Measurements from ENCODE around the gene FEZ2. TPM values are rescaled to one million over a fixed set of nuclear protein-coding genes. Genes with fewer than 3 reads are reported as not detected.

FEZ2 gene
- total RNA-seq, 3 donors from 2014 or later: 48.5 to 63.8 (median 49.0) TPM

- Histone ChIP-seq H3K9me3 (no peaks in the 10 kb centered on the region), H3K27me3 (no peaks in the 10 kb centered on the region), H3K4me1 (no peaks in the 10 kb centered on the region), H3K27ac (peak overlapping the region in 1 of 2 donors; percentile 62), H3K4me3 (no peak overlapping the region), H3K36me3 (peaks cover 3% of the 10 kb centered on the region)
- no peak for DNase-seq (ENCODE audit: low spot score in 2 of 2)
- TF ChIP-seq POLR2AphosphoS5 (IDR thresholded peaks at IDR 0.05) (no peak), POLR2A (IDR thresholded peaks at IDR 0.05) (no peak), CTCF (IDR thresholded peaks at IDR 0.05) (no peak)
- intact Hi-C loops (cut with DNase I; ENCODE audit: low total_unique reads): no loop called here
Measured at GRCh38 chr2:36540986-36541754, 56.8 kb downstream of the FEZ2 start.

GRCh38 chr2:36539631-36540030 lies 58.3 kb downstream of the FEZ2 start:
- peaks cover 3% of the 10 kb centered on the region for H3K36me3 ChIP-seq
- no peak overlapping the region for H3K27ac ChIP-seq
- H3K4me1 ChIP-seq: no peaks in the 10 kb centered on the region
- no peak for DNase-seq (ENCODE audit: low spot score in 2 of 2)
- intact Hi-C loops (cut with DNase I; ENCODE audit: low total_unique reads): no loop called here
- no peak overlapping the region for H3K4me3 ChIP-seq
- TF ChIP-seq POLR2AphosphoS5 (IDR thresholded peaks at IDR 0.05): no peak
- TF ChIP-seq POLR2A (IDR thresholded peaks at IDR 0.05): no peak
- no peak for TF ChIP-seq CTCF (IDR thresholded peaks at IDR 0.05)
- no peaks in the 10 kb centered on the region for H3K27me3 ChIP-seq
- no peaks in the 10 kb centered on the region for H3K9me3 ChIP-seq

GRCh38 chr2:36538335-36538734 lies 59.6 kb downstream of the FEZ2 start:
- intact Hi-C loops (cut with DNase I; ENCODE audit: low total_unique reads): no loop called here
- DNase-seq (ENCODE audit: low spot score in 2 of 2): no peak
- no peaks in the 10 kb centered on the region for H3K9me3 ChIP-seq
- H3K4me1 ChIP-seq: no peaks in the 10 kb centered on the region
- H3K4me3 ChIP-seq: no peak overlapping the region
- TF ChIP-seq POLR2A (IDR thresholded peaks at IDR 0.05): no peak
- no peak for TF ChIP-seq CTCF (IDR thresholded peaks at IDR 0.05)
- H3K27ac ChIP-seq: no peak overlapping the region
- H3K36me3 ChIP-seq: no peaks in the 10 kb centered on the region
- no peaks in the 10 kb centered on the region for H3K27me3 ChIP-seq

- DNase-seq (ENCODE audit: low spot score in 2 of 2): no peak
- Histone ChIP-seq H3K4me3 (no peak overlapping the region), H3K27me3 (no peaks in the 10 kb centered on the region), H3K36me3 (no peaks in the 10 kb centered on the region), H3K27ac (no peak overlapping the region), H3K9me3 (no peaks in the 10 kb centered on the region), H3K4me1 (no peaks in the 10 kb centered on the region)
- no peak for TF ChIP-seq POLR2AphosphoS5 (IDR thresholded peaks at IDR 0.05)
- intact Hi-C loops (cut with DNase I; ENCODE audit: low total_unique reads): no loop called here
Measured at GRCh38 chr2:36536776-36537175, 61.2 kb downstream of the FEZ2 start.

GRCh38 chr2:36535099-36535498 lies 62.9 kb downstream of the FEZ2 start:
- no peaks in the 10 kb centered on the region for H3K9me3 ChIP-seq
- no peaks in the 10 kb centered on the region for H3K27me3 ChIP-seq
- intact Hi-C loops (cut with DNase I; ENCODE audit: low total_unique reads): no loop called here
- TF ChIP-seq CTCF (IDR thresholded peaks at IDR 0.05) (no peak), POLR2AphosphoS5 (IDR thresholded peaks at IDR 0.05) (no peak)
- DNase-seq (ENCODE audit: low spot score in 2 of 2): no peak
- no peak overlapping the region for H3K4me3 ChIP-seq
- no peak overlapping the region for H3K27ac ChIP-seq
- H3K4me1 ChIP-seq: no peaks in the 10 kb centered on the region
- H3K36me3 ChIP-seq: no peaks in the 10 kb centered on the region
